Panc1 (cell line): ENCODE measurements around the gene UGGT1.

Experiments used
- CTCF ChIP-seq: fragments of 450-650 bp; IDR thresholded peaks from 2 replicates; pipeline ENCODE4 v1.5.1; 2017; ENCODE audit warnings: mild to moderate bottlenecking
- POLR2AphosphoS5 ChIP-seq: IDR thresholded peaks from 2 replicates; pipeline ENCODE4 v1.6.1; 2012; ENCODE audit warnings: mild to moderate bottlenecking, low read depth, low read length, moderate library complexity
- REST ChIP-seq, 2 experiments: IDR thresholded peaks; 2 replicates each; pipeline ENCODE4 v1.6.1; 2011 to 2012; ENCODE audit warnings: low read depth in 2 of 2, control low read depth in 1 of 2, low read length in 1 of 2, mild to moderate bottlenecking in 1 of 2, moderate library complexity in 1 of 2; ENCODE audit not compliant: insufficient read depth in 1 of 2
- SIN3A ChIP-seq: IDR thresholded peaks from 2 replicates; pipeline ENCODE4 v1.6.1; 2012; ENCODE audit warnings: low read depth, mild to moderate bottlenecking, low read length, moderate library complexity, borderline replicate concordance; ENCODE audit not compliant: insufficient read depth
- TCF7L2 ChIP-seq: IDR thresholded peaks from 2 replicates; pipeline ENCODE4 v1.6.1; 2011; ENCODE audit warnings: mild to moderate bottlenecking, low read depth, low read length, inconsistent platforms

- TF ChIP-seq CTCF (no peak), POLR2AphosphoS5 (no peak), TCF7L2 (no peak), SIN3A (no peak), REST (IDR thresholded peaks at IDR 0.05; ENCODE audit: insufficient read depth in 1 of 2, low read depth in 2 of 2, low read length in 1 of 2) (no peak)
Measured at GRCh38 chr2:128043041-128043440, 48.0 kb upstream of the UGGT1 start.
